ENCODE measurements around the gene CHST4.

CHST4 gene

GRCh38 chr16:71480956-71481355 lies 45.3 kb upstream of the CHST4 start:
- H3K9ac ChIP-seq (ENCODE audit: low read depth, low read length, poor library complexity, severe bottlenecking), result no peak overlapping the region
- H3K4me3 ChIP-seq (ENCODE audit: low read length, poor library complexity, severe bottlenecking), result no peak overlapping the region
- H3K79me2 ChIP-seq (ENCODE audit: insufficient read depth, low read length), result no peaks in the 10 kb centered on the region
- no peak overlapping the region for H3K4me2 ChIP-seq (ENCODE audit: low read depth, low read length, poor library complexity, severe bottlenecking)
- H3K9me3 ChIP-seq (ENCODE audit: insufficient read depth, low read depth, low read length), result no peaks in the 10 kb centered on the region
- H3K36me3 ChIP-seq (ENCODE audit: insufficient read depth, low read length), result no peaks in the 10 kb centered on the region
- no peaks in the 10 kb centered on the region for H3F3A ChIP-seq (ENCODE audit: low read depth)
- peaks cover 8% of the 10 kb centered on the region for H3K4me1 ChIP-seq (ENCODE audit: insufficient read depth, low read length, poor library complexity, severe bottlenecking)
- TF ChIP-seq EZH2phosphoT487 (IDR thresholded peaks at IDR 0.05; ENCODE audit: borderline replicate concordance) (no peak), CTCF (conservative IDR thresholded peaks at IDR 0.05; ENCODE audit: low read length) (no peak)
- no peak overlapping the region for H2AFZ ChIP-seq (ENCODE audit: low read length)
- no peaks in the 10 kb centered on the region for H3K9me2 ChIP-seq (replicated peaks; ENCODE audit: low read depth, low read length)
- no peaks in the 10 kb centered on the region for H4K20me1 ChIP-seq (ENCODE audit: insufficient read depth, low read length, poor library complexity, severe bottlenecking)
- H3K27me3 ChIP-seq (ENCODE audit: insufficient read depth, low read length, poor library complexity, severe bottlenecking), result no peaks in the 10 kb centered on the region

- H3K9me3 ChIP-seq (ENCODE audit: insufficient read depth, low read depth, low read length), result no peaks in the 10 kb centered on the region
- H3K36me3 ChIP-seq (ENCODE audit: insufficient read depth, low read length), result no peaks in the 10 kb centered on the region
- H4K20me1 ChIP-seq (ENCODE audit: insufficient read depth, low read length, poor library complexity, severe bottlenecking), result no peaks in the 10 kb centered on the region
- H3K79me2 ChIP-seq (ENCODE audit: insufficient read depth, low read length), result no peaks in the 10 kb centered on the region
- no peak overlapping the region for H2AFZ ChIP-seq (ENCODE audit: low read length)
- no peaks in the 10 kb centered on the region for H3K9me2 ChIP-seq (replicated peaks; ENCODE audit: low read depth, low read length)
- H3K27me3 ChIP-seq (ENCODE audit: insufficient read depth, low read length, poor library complexity, severe bottlenecking), result no peaks in the 10 kb centered on the region
- TF ChIP-seq CTCF (conservative IDR thresholded peaks at IDR 0.05; ENCODE audit: low read length) (no peak), EZH2phosphoT487 (IDR thresholded peaks at IDR 0.05; ENCODE audit: borderline replicate concordance) (no peak)
- no peaks in the 10 kb centered on the region for H3F3A ChIP-seq (ENCODE audit: low read depth)
- H3K4me3 ChIP-seq (ENCODE audit: low read length, poor library complexity, severe bottlenecking), result no peak overlapping the region
- no peak overlapping the region for H3K9ac ChIP-seq (ENCODE audit: low read depth, low read length, poor library complexity, severe bottlenecking)
- peaks cover 8% of the 10 kb centered on the region for H3K4me1 ChIP-seq (ENCODE audit: insufficient read depth, low read length, poor library complexity, severe bottlenecking)
- H3K4me2 ChIP-seq (ENCODE audit: low read depth, low read length, poor library complexity, severe bottlenecking), result no peak overlapping the region
These were observed 43.7 kb upstream of the CHST4 start for GRCh38 chr16:71482569-71482968.

- no peaks in the 10 kb centered on the region for H3K36me3 ChIP-seq (ENCODE audit: insufficient read depth, low read length)
- H3K9me3 ChIP-seq (ENCODE audit: insufficient read depth, low read depth, low read length), result no peaks in the 10 kb centered on the region
- peaks cover 8% of the 10 kb centered on the region for H3K4me1 ChIP-seq (ENCODE audit: insufficient read depth, low read length, poor library complexity, severe bottlenecking)
- peak overlapping the region; percentile 100 for H2AFZ ChIP-seq (ENCODE audit: low read length)
- no peak for TF ChIP-seq EZH2phosphoT487 (IDR thresholded peaks at IDR 0.05; ENCODE audit: borderline replicate concordance)
- TF ChIP-seq CTCF (conservative IDR thresholded peaks at IDR 0.05; ENCODE audit: low read length), result no peak
- H3K4me2 ChIP-seq (ENCODE audit: low read depth, low read length, poor library complexity, severe bottlenecking), result peak overlapping the region; percentile 89
- no peaks in the 10 kb centered on the region for H4K20me1 ChIP-seq (ENCODE audit: insufficient read depth, low read length, poor library complexity, severe bottlenecking)
- H3K27me3 ChIP-seq (ENCODE audit: insufficient read depth, low read length, poor library complexity, severe bottlenecking), result no peaks in the 10 kb centered on the region
- H3K9ac ChIP-seq (ENCODE audit: low read depth, low read length, poor library complexity, severe bottlenecking), result peak overlapping the region; percentile 77
- H3K9me2 ChIP-seq (replicated peaks; ENCODE audit: low read depth, low read length), result no peaks in the 10 kb centered on the region
- no peaks in the 10 kb centered on the region for H3K79me2 ChIP-seq (ENCODE audit: insufficient read depth, low read length)
- H3K4me3 ChIP-seq (ENCODE audit: low read length, poor library complexity, severe bottlenecking), result peak overlapping the region; percentile 94
- no peaks in the 10 kb centered on the region for H3F3A ChIP-seq (ENCODE audit: low read depth)
These were observed 42.0 kb upstream of the CHST4 start for GRCh38 chr16:71484006-71484893.

All from Loucy (cell line).